ENCODE data around the gene AVEN. TPM values are rescaled to one million over a fixed set of nuclear protein-coding genes. Genes with fewer than 3 reads are reported as not detected.

Gene AVEN
- total RNA-seq, 2 experiments from 2014 or later = 6.3 to 13.5 TPM

- Histone ChIP-seq H2AFZ (ENCODE audit: low read length) (no peak overlapping the region), H3K4me2 (ENCODE audit: low read length) (no peak overlapping the region), H3K4me3 (ENCODE audit: low read depth, low read length, poor library complexity, severe bottlenecking) (no peak overlapping the region), H3K79me2 (ENCODE audit: insufficient read depth, low read depth, low read length) (no peaks in the 10 kb centered on the region), H3K9me3 (ENCODE audit: low read length) (no peaks in the 10 kb centered on the region), H3K27ac (ENCODE audit: low read depth, low read length, poor library complexity, severe bottlenecking) (no peak overlapping the region), H3K9me2 (ENCODE audit: insufficient read depth, low read length) (no peaks in the 10 kb centered on the region), H3K36me3 (ENCODE audit: insufficient read depth, low read length) (no peaks in the 10 kb centered on the region), H4K20me1 (ENCODE audit: insufficient read depth, low read length) (no peaks in the 10 kb centered on the region), H3K4me1 (ENCODE audit: insufficient read depth, low read length, poor library complexity, severe bottlenecking) (no peaks in the 10 kb centered on the region)
- TF ChIP-seq EZH2phosphoT487 (IDR thresholded peaks at IDR 0.05; ENCODE audit: borderline replicate concordance, low read depth, low read length) = no peak
- TF ChIP-seq CTCF (conservative IDR thresholded peaks at IDR 0.05; ENCODE audit: low read length) = no peak
- DNase-seq (ENCODE audit: low spot score) = no peak
- POLR2A ChIA-PET = interaction anchor here (1.0 kb wide), 1 partner anchor 20 kb away, joined by 3 read pairs; no protein-coding TSS in a partner anchor
- intact Hi-C loops (cut with micrococcal nuclease; ENCODE audit: unreplicated experiment) = no loop called here
- CTCF ChIA-PET (ENCODE audit: unreplicated experiment) = no interaction called here
- BruUV-seq (replicated peaks) = no TSS peak
These were observed 126.7 kb downstream of the AVEN start for GRCh38 chr15:33912326-33912725.

GRCh38 chr15:33910741-33911140 lies 128.3 kb downstream of the AVEN start:
- no TSS peak for BruUV-seq (replicated peaks)
- no peaks in the 10 kb centered on the region for H3K36me3 ChIP-seq (ENCODE audit: insufficient read depth, low read length)
- no peak for DNase-seq (ENCODE audit: low spot score)
- no peaks in the 10 kb centered on the region for H3K9me3 ChIP-seq (ENCODE audit: low read length)
- H3K4me3 ChIP-seq (ENCODE audit: low read depth, low read length, poor library complexity, severe bottlenecking) = no peak overlapping the region
- H3K4me2 ChIP-seq (ENCODE audit: low read length) = no peak overlapping the region
- no peaks in the 10 kb centered on the region for H3K9me2 ChIP-seq (ENCODE audit: insufficient read depth, low read length)
- no peaks in the 10 kb centered on the region for H3K79me2 ChIP-seq (ENCODE audit: insufficient read depth, low read depth, low read length)
- intact Hi-C loops (cut with micrococcal nuclease; ENCODE audit: unreplicated experiment) = no loop called here
- H4K20me1 ChIP-seq (ENCODE audit: insufficient read depth, low read length) = no peaks in the 10 kb centered on the region
- H3K4me1 ChIP-seq (ENCODE audit: insufficient read depth, low read length, poor library complexity, severe bottlenecking) = no peaks in the 10 kb centered on the region
- H2AFZ ChIP-seq (ENCODE audit: low read length) = no peak overlapping the region
- POLR2A ChIA-PET = no interaction called here
- CTCF ChIA-PET (ENCODE audit: unreplicated experiment) = no interaction called here
- TF ChIP-seq CTCF (conservative IDR thresholded peaks at IDR 0.05; ENCODE audit: low read length) = no peak
- no peak for TF ChIP-seq EZH2phosphoT487 (IDR thresholded peaks at IDR 0.05; ENCODE audit: borderline replicate concordance, low read depth, low read length)
- no peak overlapping the region for H3K27ac ChIP-seq (ENCODE audit: low read depth, low read length, poor library complexity, severe bottlenecking)

GRCh38 chr15:33908406-33908805 lies 130.6 kb downstream of the AVEN start:
- no peaks in the 10 kb centered on the region; the same call in 1 of the 2 replicates for H4K20me1 ChIP-seq (ENCODE audit: insufficient read depth, low read length)
- no peaks in the 10 kb centered on the region for H3K4me1 ChIP-seq (ENCODE audit: insufficient read depth, low read length, poor library complexity, severe bottlenecking)
- no peak for DNase-seq (ENCODE audit: low spot score)
- no peak overlapping the region for H3K4me3 ChIP-seq (ENCODE audit: low read depth, low read length, poor library complexity, severe bottlenecking)
- no peaks in the 10 kb centered on the region for H3K79me2 ChIP-seq (ENCODE audit: insufficient read depth, low read depth, low read length)
- no peak overlapping the region for H3K4me2 ChIP-seq (ENCODE audit: low read length)
- no peaks in the 10 kb centered on the region for H3K9me2 ChIP-seq (ENCODE audit: insufficient read depth, low read length)
- H3K9me3 ChIP-seq (ENCODE audit: low read length) = no peaks in the 10 kb centered on the region
- BruUV-seq (replicated peaks) = no TSS peak
- no peak overlapping the region for H3K27ac ChIP-seq (ENCODE audit: low read depth, low read length, poor library complexity, severe bottlenecking)
- intact Hi-C loops (cut with micrococcal nuclease; ENCODE audit: unreplicated experiment) = no loop called here
- TF ChIP-seq EZH2phosphoT487 (IDR thresholded peaks at IDR 0.05; ENCODE audit: borderline replicate concordance, low read depth, low read length) = no peak
- no peak for TF ChIP-seq CTCF (conservative IDR thresholded peaks at IDR 0.05; ENCODE audit: low read length)
- no peaks in the 10 kb centered on the region for H3K36me3 ChIP-seq (ENCODE audit: insufficient read depth, low read length)
- H2AFZ ChIP-seq (ENCODE audit: low read length) = no peak overlapping the region
- ChIA-PET POLR2A (no interaction called here), CTCF (ENCODE audit: unreplicated experiment) (no interaction called here)
